H1 (cell line): ENCODE results near the gene PALM2AKAP2. TPM values are rescaled to one million over a fixed set of nuclear protein-coding genes. Genes with fewer than 3 reads are reported as not detected.

Experiments
- CBX8 ChIP-seq: fragments of 300-800, 300-1000 bp; sonication (generic); IDR thresholded peaks from 2 replicates; pipeline ENCODE4 v1.7.1; 2016; ENCODE audit warnings: low read depth, low read length, borderline replicate concordance
- CHD7 ChIP-seq: fragments of 300-600 bp; sonication (generic); IDR thresholded peaks from 2 replicates; pipeline ENCODE4 v1.7.1; 2012; ENCODE audit warnings: low read length, moderate library complexity, mild to moderate bottlenecking, inconsistent platforms; ENCODE audit not compliant: insufficient replicate concordance
- EP300 ChIP-seq, 2 experiments: IDR thresholded peaks; 1 replicate in 1 of 2; 2 replicates in 1 of 2; pipeline ENCODE4 v1.6.1; 2011 to 2012; ENCODE audit warnings: low read depth in 2 of 2, low read length in 2 of 2, mild to moderate bottlenecking in 2 of 2, borderline replicate concordance in 1 of 2, inconsistent platforms in 1 of 2, moderate library complexity in 1 of 2
- EZH2 ChIP-seq: fragments of 200-600 bp; sonication (generic); IDR thresholded peaks from 2 replicates; pipeline ENCODE4 v1.7.1; 2012; ENCODE audit warnings: low read depth, mild to moderate bottlenecking, moderate library complexity, low read length, inconsistent platforms; ENCODE audit not compliant: severe bottlenecking
- JUN ChIP-seq: IDR thresholded peaks from 2 replicates; pipeline ENCODE4 v1.6.1; 2011; ENCODE audit warnings: low read depth, mild to moderate bottlenecking, improper control_type of control experiment, low read length
- PHF8 ChIP-seq: fragments of 200-600 bp; sonication (generic); conservative IDR thresholded peaks from 2 replicates; pipeline ENCODE4 v1.7.1; 2012; ENCODE audit warnings: low read depth, mild to moderate bottlenecking, inconsistent platforms, low read length, moderate library complexity
- RBBP5 ChIP-seq: IDR thresholded peaks from 2 replicates; pipeline ENCODE4 v1.7.1; 2012; ENCODE audit warnings: low read depth, mild to moderate bottlenecking, inconsistent platforms, low read length, moderate library complexity, borderline replicate concordance
- RXRA ChIP-seq: IDR thresholded peaks from 2 replicates; pipeline ENCODE4 v1.6.1; 2011; ENCODE audit warnings: low read depth, mild to moderate bottlenecking, low read length, moderate library complexity; ENCODE audit not compliant: insufficient read depth
- SP1 ChIP-seq: IDR thresholded peaks from 2 replicates; pipeline ENCODE4 v1.6.1; 2011; ENCODE audit warnings: low read depth, low read length
- SP2 ChIP-seq: IDR thresholded peaks from 2 replicates; pipeline ENCODE4 v1.6.1; 2012; ENCODE audit warnings: mild to moderate bottlenecking, low read length, inconsistent platforms
- TAF7 ChIP-seq: optimal IDR thresholded peaks from 2 replicates; pipeline ENCODE3; 2011; ENCODE audit warnings: low read depth, mild to moderate bottlenecking, inconsistent platforms, low read length, moderate library complexity, borderline replicate concordance
- polyA plus RNA-seq, 7 experiments: library from polyadenylated mRNA; depleted of rRNA in 3 of 7; stranded (reverse) in 5 of 7; unstranded in 2 of 7; fragments of >200 nt in 5 of 7; fragments of 200-250 nt in 2 of 7; gene quantifications; 1 replicate in 5 of 7; 2 replicates in 1 of 7; 4 replicates in 1 of 7; pipeline versions ENCODE4 v1.2.1 to v1.2.3, GENCODE V29; 2011 to 2013; ENCODE audit warnings: missing spikeins in 2 of 7, mixed read lengths in 2 of 7
- total RNA-seq: library from RNA; stranded (reverse); fragmentation: NEBNext Ultra II Directional; extraction: Animal tissue kit (Norgen Biotek cat#: 25700); gene quantifications from 2 replicates; pipeline ENCODE4 v1.2.1, GENCODE V29; 2021

Gene PALM2AKAP2
- total and polyA plus RNA-seq, 2 of the 8 experiments (the other 6 are each of a cell fraction or from before 2014, with no cell fraction given) = 0.38 to 20.5 TPM

GRCh38 chr9:109759589-109759988 is 20.4 kb upstream of the PALM2AKAP2 start (continued):
- TF ChIP-seq CHD7 = no peak
- TF ChIP-seq SP2 = no peak
- no peak for TF ChIP-seq TAF7
- TF ChIP-seq EP300 (IDR thresholded peaks at IDR 0.05; ENCODE audit: borderline replicate concordance in 1 of 2, low read depth in 2 of 2, low read length in 2 of 2) = no peak
- no peak for TF ChIP-seq RXRA
- TF ChIP-seq PHF8 = no peak
- no peak for TF ChIP-seq CBX8
- TF ChIP-seq EZH2 = no peak
- TF ChIP-seq SP1 = no peak
- TF ChIP-seq JUN = no peak
- no peak for TF ChIP-seq RBBP5
